ENCODE results near the gene CDRT15L2.
"Not testable (repeated sequence)": the region's sequence is repeated elsewhere in the genome, so short reads cannot be mapped to it uniquely, and the experiment has no call there.

- TF ChIP-seq CTCF, POLR2A (IDR thresholded peaks at IDR 0.05): not testable (repeated sequence)
Observed at GRCh38 chr17:20591040-20591439, 11.5 kb downstream of the CDRT15L2 start.

Measured in right lobe of liver (tissue), 4 donors.